Measurements from ENCODE around the gene IMMP2L. TPM values are rescaled to one million over a fixed set of nuclear protein-coding genes. Genes with fewer than 3 reads are reported as not detected.

Gene IMMP2L
- total RNA-seq, 1 donor from 2014 or later: 21.5 TPM

- no peaks in the 10 kb centered on the region for H3K36me3 Mint-ChIP-seq
- H3K4me3 ChIP-seq: no peak overlapping the region
- H3K9ac ChIP-seq: no peak overlapping the region
- DNase-seq (ENCODE audit: low spot score): no peak
- H3K79me2 ChIP-seq (ENCODE audit: low read depth): no peaks in the 10 kb centered on the region
- no peaks in the 10 kb centered on the region for H4K20me1 ChIP-seq (ENCODE audit: low read depth)
- H3K36me3 ChIP-seq: no peaks in the 10 kb centered on the region
- H3K9me3 ChIP-seq (ENCODE audit: low read depth): no peaks in the 10 kb centered on the region
- H3K27me3 ChIP-seq: no peaks in the 10 kb centered on the region
- peaks cover 7% of the 10 kb centered on the region for H3K4me1 Mint-ChIP-seq
- no peak overlapping the region for H3K27ac Mint-ChIP-seq
- H2AFZ ChIP-seq (replicated peaks): no peak overlapping the region
- H3F3A ChIP-seq (ENCODE audit: low read depth): no peaks in the 10 kb centered on the region
- H3K9me3 Mint-ChIP-seq: no peaks in the 10 kb centered on the region
- no peak overlapping the region for H3K4me3 Mint-ChIP-seq
- H3K27ac ChIP-seq: no peak overlapping the region
- H3K4me2 ChIP-seq: no peak overlapping the region
- H3K4me1 ChIP-seq: peaks cover 11% of the 10 kb centered on the region
- TF ChIP-seq EZH2phosphoT487 (IDR thresholded peaks at IDR 0.05) (no peak), CTCF (IDR thresholded peaks at IDR 0.05) (no peak), EZH2 (IDR thresholded peaks at IDR 0.05) (no peak)
- no peaks in the 10 kb centered on the region for H3K27me3 Mint-ChIP-seq (ENCODE audit: insufficient read depth, low read depth)
Observed at GRCh38 chr7:111238886-111239285, 323.4 kb downstream of the IMMP2L start.

- no peaks in the 10 kb centered on the region for H3K27me3 ChIP-seq
- no peak overlapping the region for H3K27ac ChIP-seq
- Mint-ChIP-seq H3K4me3 (no peak overlapping the region), H3K4me1 (no peaks in the 10 kb centered on the region), H3K27me3 (ENCODE audit: insufficient read depth, low read depth) (no peaks in the 10 kb centered on the region), H3K9me3 (no peaks in the 10 kb centered on the region), H3K27ac (no peak overlapping the region), H3K36me3 (no peaks in the 10 kb centered on the region)
- no peak overlapping the region for H2AFZ ChIP-seq (replicated peaks)
- TF ChIP-seq EZH2 (IDR thresholded peaks at IDR 0.05): no peak
- TF ChIP-seq EZH2phosphoT487 (IDR thresholded peaks at IDR 0.05): no peak
- no peak for TF ChIP-seq CTCF (IDR thresholded peaks at IDR 0.05)
- no peak overlapping the region for H3K9ac ChIP-seq
- DNase-seq (ENCODE audit: low spot score): no peak
- H3K4me2 ChIP-seq: no peak overlapping the region
- no peaks in the 10 kb centered on the region for H3K4me1 ChIP-seq
- no peaks in the 10 kb centered on the region for H3K79me2 ChIP-seq (ENCODE audit: low read depth)
- H3F3A ChIP-seq (ENCODE audit: low read depth): no peaks in the 10 kb centered on the region
- no peaks in the 10 kb centered on the region for H4K20me1 ChIP-seq (ENCODE audit: low read depth)
- H3K4me3 ChIP-seq: no peak overlapping the region
- no peaks in the 10 kb centered on the region for H3K9me3 ChIP-seq (ENCODE audit: low read depth)
- H3K36me3 ChIP-seq: no peaks in the 10 kb centered on the region
Observed at GRCh38 chr7:111235709-111236108, 326.6 kb downstream of the IMMP2L start.

- H3K27ac Mint-ChIP-seq: no peak overlapping the region
- no peaks in the 10 kb centered on the region for H3K4me1 Mint-ChIP-seq
- H3K4me3 ChIP-seq: no peak overlapping the region
- TF ChIP-seq EZH2 (IDR thresholded peaks at IDR 0.05): no peak
- TF ChIP-seq EZH2phosphoT487 (IDR thresholded peaks at IDR 0.05): no peak
- TF ChIP-seq CTCF (IDR thresholded peaks at IDR 0.05): no peak
- H3K36me3 ChIP-seq: no peaks in the 10 kb centered on the region
- no peak overlapping the region for H3K4me3 Mint-ChIP-seq
- H3K4me2 ChIP-seq: no peak overlapping the region
- H3K9me3 Mint-ChIP-seq: no peaks in the 10 kb centered on the region
- no peaks in the 10 kb centered on the region for H3K27me3 ChIP-seq
- no peaks in the 10 kb centered on the region for H3K27me3 Mint-ChIP-seq (ENCODE audit: insufficient read depth, low read depth)
- H3F3A ChIP-seq (ENCODE audit: low read depth): no peaks in the 10 kb centered on the region
- H3K9ac ChIP-seq: no peak overlapping the region
- H3K79me2 ChIP-seq (ENCODE audit: low read depth): no peaks in the 10 kb centered on the region
- H3K9me3 ChIP-seq (ENCODE audit: low read depth): no peaks in the 10 kb centered on the region
- no peak for DNase-seq (ENCODE audit: low spot score)
- H4K20me1 ChIP-seq (ENCODE audit: low read depth): no peaks in the 10 kb centered on the region
- H3K4me1 ChIP-seq: no peaks in the 10 kb centered on the region
- H3K36me3 Mint-ChIP-seq: no peaks in the 10 kb centered on the region
- no peak overlapping the region for H3K27ac ChIP-seq
- H2AFZ ChIP-seq (replicated peaks): no peak overlapping the region
Observed at GRCh38 chr7:111232249-111233084, 329.8 kb downstream of the IMMP2L start.
